SK-N-SH treated with all-trans-retinoic acid at 6 μM for 48 hours (cell line): Measurements from ENCODE around the gene LRP11.

Experiments
- ATAC-seq: fragments of 200-7000 bp; cut with Tn5 transposase; 3 replicates; pipeline ENCODE4 v1.9.1; 2020; ENCODE audit warnings: mild to moderate bottlenecking, moderate library complexity
- ARNTL ChIP-seq: fragments of 450-650 bp; formaldehyde crosslinking; IDR thresholded peaks from 2 replicates; pipeline ENCODE4 v1.5.0; 2020; ENCODE audit warnings: low read depth, mild to moderate bottlenecking, moderate library complexity, borderline replicate concordance
- BACH2 ChIP-seq: fragments of 250-450 bp; sonication (Bioruptor Pico); IDR thresholded peaks from 2 replicates; pipeline ENCODE4 v1.9.0; 2021; ENCODE audit warnings: mild to moderate bottlenecking, borderline replicate concordance
- CREB5 ChIP-seq: fragments of 250-450 bp; sonication (Bioruptor Pico); IDR thresholded peaks from 2 replicates; pipeline ENCODE4 v1.5.1; 2020; ENCODE audit warnings: low read depth, mild to moderate bottlenecking, moderate library complexity
- CSDC2 ChIP-seq: fragments of 250-450 bp; sonication (Bioruptor Pico); IDR thresholded peaks from 2 replicates; pipeline ENCODE4 v1.5.0; 2020; ENCODE audit warnings: mild to moderate bottlenecking, moderate library complexity
- CSRNP3 ChIP-seq: fragments of 250-450 bp; sonication (Bioruptor Pico); IDR thresholded peaks from 2 replicates; pipeline ENCODE4 v1.5.1; 2021; ENCODE audit warnings: mild to moderate bottlenecking, moderate library complexity
- ESRRG ChIP-seq: fragments of 250-450 bp; sonication (Bioruptor Pico); IDR thresholded peaks from 2 replicates; pipeline ENCODE4 v1.6.1; 2021; ENCODE audit warnings: mild to moderate bottlenecking
- GLIS3 ChIP-seq: fragments of 250-450 bp; sonication (Bioruptor Pico); IDR thresholded peaks from 2 replicates; pipeline ENCODE4 v1.5.0; 2020; ENCODE audit warnings: mild to moderate bottlenecking, moderate library complexity
- ISL1 ChIP-seq: fragments of 250-450 bp; sonication (Bioruptor Pico); IDR thresholded peaks from 2 replicates; pipeline ENCODE4 v2.1.2; 2022; ENCODE audit warnings: mild to moderate bottlenecking, moderate library complexity
- OSR1 ChIP-seq: fragments of 250-450 bp; sonication (Bioruptor Pico); IDR thresholded peaks from 2 replicates; pipeline ENCODE4 v1.8.0; 2022; ENCODE audit warnings: moderate library complexity, mild to moderate bottlenecking, inconsistent platforms
- PATZ1 ChIP-seq: fragments of 250-450 bp; sonication (Bioruptor Pico); IDR thresholded peaks from 2 replicates; pipeline ENCODE4 v1.8.0; 2020; ENCODE audit warnings: mild to moderate bottlenecking, moderate library complexity, borderline replicate concordance
- POU6F1 ChIP-seq: fragments of 250-450 bp; sonication (Bioruptor Pico); IDR thresholded peaks from 2 replicates; pipeline ENCODE4 v1.8.0; 2021; ENCODE audit warnings: low read depth, mild to moderate bottlenecking, moderate library complexity, borderline replicate concordance
- RARB ChIP-seq: fragments of 250-450 bp; sonication (Bioruptor Pico); IDR thresholded peaks from 2 replicates; pipeline ENCODE4 v1.8.0; 2021; ENCODE audit warnings: mild to moderate bottlenecking, moderate library complexity
- SNAI2 ChIP-seq: fragments of 250-450 bp; sonication (Bioruptor Pico); IDR thresholded peaks from 2 replicates; pipeline ENCODE4 v1.5.0; 2020; ENCODE audit warnings: mild to moderate bottlenecking, moderate library complexity
- TCF4 ChIP-seq: fragments of 250-450 bp; sonication (Bioruptor Pico); IDR thresholded peaks from 2 replicates; pipeline ENCODE4 v1.8.0; 2021; ENCODE audit warnings: mild to moderate bottlenecking, moderate library complexity, borderline replicate concordance
- TOX ChIP-seq: fragments of 250-450 bp; sonication (Bioruptor Pico); IDR thresholded peaks from 2 replicates; pipeline ENCODE4 v1.8.0; 2021; ENCODE audit warnings: mild to moderate bottlenecking, moderate library complexity, borderline replicate concordance
- TSHZ2 ChIP-seq: fragments of 250-450 bp; sonication (Bioruptor Pico); IDR thresholded peaks from 2 replicates; pipeline ENCODE4 v1.5.0; 2020; ENCODE audit warnings: mild to moderate bottlenecking, moderate library complexity
- ZC3H10 ChIP-seq: fragments of 250-450 bp; sonication (Bioruptor Pico); IDR thresholded peaks from 2 replicates; pipeline ENCODE4 v1.5.1; 2021; ENCODE audit warnings: mild to moderate bottlenecking, moderate library complexity
- ZFP3 ChIP-seq: fragments of 250-450 bp; sonication (Bioruptor Pico); IDR thresholded peaks from 2 replicates; pipeline ENCODE4 v1.5.0; 2020; ENCODE audit warnings: mild to moderate bottlenecking, moderate library complexity
- ZFP30 ChIP-seq: fragments of 450-650 bp; formaldehyde crosslinking; IDR thresholded peaks from 2 replicates; pipeline ENCODE4 v1.5.0; 2022; ENCODE audit warnings: mild to moderate bottlenecking, moderate library complexity
- ZNF565 ChIP-seq: fragments of 450-650 bp; formaldehyde crosslinking; conservative IDR thresholded peaks from 2 replicates; pipeline ENCODE4 v1.5.0; 2020; ENCODE audit warnings: low read depth, mild to moderate bottlenecking, moderate library complexity
- ZNF70 ChIP-seq: fragments of 450-650 bp; formaldehyde crosslinking; IDR thresholded peaks from 2 replicates; pipeline ENCODE4 v1.5.0; 2020; ENCODE audit warnings: mild to moderate bottlenecking, moderate library complexity
- ZNF8 ChIP-seq: fragments of 450-650 bp; formaldehyde crosslinking; IDR thresholded peaks from 2 replicates; pipeline ENCODE4 v1.5.0; 2020; ENCODE audit warnings: mild to moderate bottlenecking, moderate library complexity

Gene LRP11

GRCh38 chr6:149831308-149831820 is 32.8 kb downstream of the LRP11 start:
- TF ChIP-seq SNAI2 (CRISPR knock-in tag) (no peak), POU6F1 (no peak), RARB (CRISPR knock-in tag) (no peak), ZFP3 (CRISPR knock-in tag) (no peak), ZNF8 (CRISPR knock-in tag) (no peak), ISL1 (CRISPR knock-in tag) (no peak), ARNTL (CRISPR knock-in tag) (no peak), CSDC2 (CRISPR knock-in tag) (no peak), TSHZ2 (CRISPR knock-in tag) (no peak), TCF4 (CRISPR knock-in tag) (no peak), ZNF70 (CRISPR knock-in tag) (no peak), PATZ1 (CRISPR knock-in tag) (no peak), TOX (CRISPR knock-in tag) (no peak), CREB5 (CRISPR knock-in tag) (no peak), OSR1 (no peak), ZNF565 (CRISPR knock-in tag) (no peak), ZC3H10 (CRISPR knock-in tag) (no peak), ESRRG (CRISPR knock-in tag) (no peak), CSRNP3 (CRISPR knock-in tag) (no peak), GLIS3 (no peak)
- no peak for ATAC-seq

GRCh38 chr6:149830731-149831307 is 33.3 kb downstream of the LRP11 start:
- no peak for ATAC-seq
- no peak for TF ChIP-seq ZNF565 (CRISPR knock-in tag)
- no peak for TF ChIP-seq CSRNP3 (CRISPR knock-in tag)
- TF ChIP-seq GLIS3 = no peak
- no peak for TF ChIP-seq ZFP30 (CRISPR knock-in tag)
- TF ChIP-seq ESRRG (CRISPR knock-in tag) = no peak
- TF ChIP-seq ZNF70 (CRISPR knock-in tag) = no peak
- TF ChIP-seq PATZ1 (CRISPR knock-in tag) = no peak
- no peak for TF ChIP-seq ZC3H10 (CRISPR knock-in tag)
- TF ChIP-seq ZFP3 (CRISPR knock-in tag) = no peak
- TF ChIP-seq RARB (CRISPR knock-in tag) = no peak
- no peak for TF ChIP-seq BACH2 (CRISPR knock-in tag)
